ENCODE results near the gene TFDP2. TPM values are rescaled to one million over a fixed set of nuclear protein-coding genes. Genes with fewer than 3 reads are reported as not detected.
A peak's percentile ranks its signal among the peaks of the same experiment; 100 is the strongest.

The TFDP2 gene
- total RNA-seq, 1 experiment from 2014 or later, result 76.0 TPM

- H2BK20ac ChIP-seq (ENCODE audit: low read depth, low read length, poor library complexity, severe bottlenecking), result no peak overlapping the region
- no peaks in the 10 kb centered on the region for H3K23me2 ChIP-seq (ENCODE audit: insufficient read length, low read depth, low read length, poor library complexity, severe bottlenecking)
- no peak overlapping the region for H3K27ac ChIP-seq (ENCODE audit: insufficient read length, low read depth, low read length)
- no peak overlapping the region for H3K23ac ChIP-seq (ENCODE audit: insufficient read length, low read depth, low read length)
- H3K79me1 ChIP-seq (ENCODE audit: insufficient read depth, low read depth, low read length, poor library complexity, severe bottlenecking), result no peaks in the 10 kb centered on the region
- H3K27me3 ChIP-seq (ENCODE audit: insufficient read depth, low read length), result no peaks in the 10 kb centered on the region
- no peak overlapping the region for H4K8ac ChIP-seq (replicated peaks; ENCODE audit: insufficient read length, low read depth, low read length)
- no peak overlapping the region for H3K4ac ChIP-seq (ENCODE audit: low read depth, low read length)
- peaks cover 0 to 5% of the 10 kb centered on the region in 2 experiments; a peak in 1 of 4 replicates for H3K4me1 Mint-ChIP-seq
- no peak overlapping the region for H4K5ac ChIP-seq (ENCODE audit: insufficient read length, low read depth, low read length)
- TF ChIP-seq CTCF (conservative IDR thresholded peaks at IDR 0.05), result no peak
- no peaks in the 10 kb centered on the region for H3K27me3 Mint-ChIP-seq (ENCODE audit: low read depth)
- H3K14ac ChIP-seq (ENCODE audit: insufficient read depth, low read length), result no peak overlapping the region
- no peak overlapping the region for H2BK5ac ChIP-seq (ENCODE audit: insufficient read length, low read length)
- H2AFZ ChIP-seq (ENCODE audit: low read length), result no peak overlapping the region
- no peak overlapping the region for H2BK12ac ChIP-seq (ENCODE audit: insufficient read length, low read depth, low read length)
- H3K9me3 Mint-ChIP-seq, result peaks cover 12% of the 10 kb centered on the region in 2 experiments
- H4K91ac ChIP-seq (ENCODE audit: insufficient read length, low read depth, low read length), result no peak overlapping the region
- H4K20me1 ChIP-seq (ENCODE audit: control insufficient read depth, insufficient read depth, insufficient read length), result no peaks in the 10 kb centered on the region
- H3K36me3 Mint-ChIP-seq (ENCODE audit: insufficient read depth in 1 of 3, low read depth in 3 of 3), result peaks cover 64 to 94% (median 86%) of the 10 kb centered on the region in 3 experiments
- H3K56ac ChIP-seq (ENCODE audit: insufficient read length, low read depth, low read length), result no peak overlapping the region
- H3K27ac Mint-ChIP-seq, result peak overlapping the region in 2 of 3 experiments; percentile 12 to 52; a peak in 3 of 7 replicates
- no peak overlapping the region for H2AK5ac ChIP-seq (ENCODE audit: insufficient read length, low read length)
- no peak overlapping the region for H3K9ac ChIP-seq (ENCODE audit: extremely low read depth, insufficient read length, low read length)
- no peak for DNase-seq
- no peaks in the 10 kb centered on the region for H3K9me3 ChIP-seq (ENCODE audit: control insufficient read depth, low read depth, low read length)
- H3K4me1 ChIP-seq (ENCODE audit: insufficient read depth, low read length), result no peaks in the 10 kb centered on the region
- WGBS (ENCODE audit: extremely low coverage, insufficient read length, low lambda C conversion rate), result no CpG with 5 or more reads among the region's 5 CpGs
- H3K79me2 ChIP-seq (ENCODE audit: insufficient read depth, low read length), result no peaks in the 10 kb centered on the region
- H2BK15ac ChIP-seq (ENCODE audit: low read depth, low read length), result no peak overlapping the region
- H3T11ph ChIP-seq (ENCODE audit: low read length), result no peak overlapping the region
- no peak overlapping the region for H2BK120ac ChIP-seq (ENCODE audit: low read depth, low read length, poor library complexity, severe bottlenecking)
- H3K4me3 Mint-ChIP-seq, result no peak overlapping the region
- no peak overlapping the region for H3K4me2 ChIP-seq (ENCODE audit: insufficient read depth, insufficient read length, low read length)
- no peak overlapping the region for H3K18ac ChIP-seq (ENCODE audit: insufficient read length, low read depth, low read length)
Observed at GRCh38 chr3:141915016-141915415, 234.3 kb downstream of the TFDP2 start.
